GM12878 (cell line): ENCODE measurements around the gene TMC6. TPM values are rescaled to one million over a fixed set of nuclear protein-coding genes. Genes with fewer than 3 reads are reported as not detected.
A peak's percentile ranks its signal among the peaks of the same experiment; 100 is the strongest.

Source experiments
- ATAC-seq: fragments of 200-7000 bp; cut with Tn5 transposase; 3 replicates; pipeline ENCODE4 v1.9.1; 2020; ENCODE audit warnings: mild to moderate bottlenecking, moderate library complexity
- BruUV-seq: library from RNA; stranded (reverse); fragments of 400-500 nt; replicated peaks from 2 replicates; lab custom pipeline; 2021; lab: Mats Ljungman, UMichigan
- CTCF ChIA-PET: fragments of 300-600 bp; sonication (Branson Sonifier 250); formaldehyde crosslinking; extraction: SDS; loops from one replicate; lab custom pipeline; 2021; ENCODE audit warnings: inconsistent platforms; lab: Yijun Ruan, JAX
- POLR2A ChIA-PET: fragments of 350-600 bp; formaldehyde crosslinking; extraction: SDS; loops from one replicate; lab custom pipeline; 2021; ENCODE audit warnings: inconsistent platforms; lab: Charles Lee
- RAD21 ChIA-PET: fragments of 300-600 bp; sonication (Branson Sonifier 250); formaldehyde crosslinking; loops from one replicate; lab custom pipeline; 2023; ENCODE audit warnings: antibody characterized with exemption; ENCODE audit not compliant: unreplicated experiment; lab: Charles Lee
- SMC1A ChIA-PET: fragments of 300-600 bp; sonication (Branson Sonifier 250); formaldehyde crosslinking; loops from one replicate; lab custom pipeline; 2023; ENCODE audit not compliant: unreplicated experiment, uncharacterized antibody; lab: Charles Lee
- DNase-seq: peaks from one replicate; pipeline ENCODE4 v3.0.0-alpha.2; 2011; ENCODE audit warnings: low read depth, low spot score
- FAIRE-seq: peaks from 3 replicates; lab custom pipeline; 2011; peaks lifted over from hg19 to GRCh38; lab: Jason Lieb, UNC
- H2AFZ ChIP-seq: 2 replicates; pipeline ENCODE4 v1.6.0; 2011; ENCODE audit warnings: low read depth, low read length, control low read depth; ENCODE audit not compliant: control insufficient read depth
- H3K27ac ChIP-seq: 2 replicates; pipeline ENCODE4 v1.5.1; 2011; ENCODE audit warnings: control low read depth; ENCODE audit not compliant: control insufficient read depth, insufficient read depth
- H3K27me3 ChIP-seq, 2 experiments: replicated peaks in 1 of 2; 2 replicates each; pipeline versions ENCODE4 v1.6.0 to v1.6.1; 2011; ENCODE audit warnings: low read length in 1 of 2; ENCODE audit not compliant: control insufficient read depth in 2 of 2, insufficient read depth in 2 of 2
- H3K36me3 ChIP-seq, 2 experiments: 2 replicates each; pipeline ENCODE4 v1.5.1; 2011; ENCODE audit warnings: low read length in 1 of 2; ENCODE audit not compliant: control insufficient read depth in 2 of 2, insufficient read depth in 2 of 2
- H3K4me1 ChIP-seq: 2 replicates; pipeline ENCODE4 v1.6.1; 2011; ENCODE audit warnings: mild to moderate bottlenecking, low read length, moderate library complexity, mixed read lengths; ENCODE audit not compliant: control insufficient read depth, insufficient read depth
- H3K4me2 ChIP-seq: 2 replicates; pipeline ENCODE4 v1.6.0; 2011; ENCODE audit warnings: control low read depth; ENCODE audit not compliant: control insufficient read depth, insufficient read depth
- H3K4me3 ChIP-seq: fragments of 200-600 bp; sonication (generic); 2 replicates; pipeline ENCODE4 v1.5.1; 2016
- H3K79me2 ChIP-seq: 2 replicates; pipeline ENCODE4 v1.6.0; 2011; ENCODE audit warnings: low read length; ENCODE audit not compliant: control insufficient read depth, insufficient read depth
- H3K9ac ChIP-seq: 2 replicates; pipeline ENCODE4 v1.8.0; 2011; ENCODE audit warnings: low read length, control low read depth, mixed read lengths; ENCODE audit not compliant: control insufficient read depth, insufficient read depth
- H3K9me3 ChIP-seq: replicated peaks from 3 replicates; pipeline ENCODE4 v1.5.1; 2011; ENCODE audit warnings: mild to moderate bottlenecking, low read length; ENCODE audit not compliant: control insufficient read depth, insufficient read depth
- H4K20me1 ChIP-seq: 2 replicates; pipeline ENCODE4 v1.6.0; 2011; ENCODE audit not compliant: control insufficient read depth, insufficient read depth
- BMI1 ChIP-seq: fragments of 450-650 bp; IDR thresholded peaks from 2 replicates; pipeline ENCODE4 v1.6.1; 2016; ENCODE audit warnings: mild to moderate bottlenecking, moderate library complexity, borderline replicate concordance
- CBFB ChIP-seq: IDR thresholded peaks from 2 replicates; pipeline ENCODE4 v1.6.1; 2016; ENCODE audit warnings: antibody characterized with exemption, low read depth
- CBX5 ChIP-seq: sonication (generic); IDR thresholded peaks from 2 replicates; pipeline ENCODE4 v1.6.1; 2016; ENCODE audit warnings: low read depth, moderate library complexity, mild to moderate bottlenecking, inconsistent platforms
- EP300 ChIP-seq, 2 experiments: fragments of 150-350 bp in 1 of 2; IDR thresholded peaks; 2 replicates each; pipeline ENCODE4 v1.6.1; 2011 to 2012; ENCODE audit warnings: low read depth in 2 of 2, low read length in 2 of 2, borderline replicate concordance in 1 of 2, improper control_type of control experiment in 1 of 2, inconsistent platforms in 1 of 2; ENCODE audit not compliant: control insufficient read depth in 1 of 2
- GABPA ChIP-seq: IDR thresholded peaks from 2 replicates; pipeline ENCODE4 v1.6.1; 2014; ENCODE audit warnings: antibody characterized with exemption, low read depth, mild to moderate bottlenecking, inconsistent platforms
- HDAC6 ChIP-seq: fragments of 200-600 bp; sonication (generic); IDR thresholded peaks from one replicate; pipeline ENCODE4 v1.8.0; 2017; ENCODE audit warnings: antibody characterized with exemption; ENCODE audit not compliant: unreplicated experiment
- IRF4 ChIP-seq: IDR thresholded peaks from 2 replicates; pipeline ENCODE4 v1.6.1; 2011; ENCODE audit warnings: low read depth, low read length
- SREBF1 ChIP-seq: IDR thresholded peaks from 2 replicates; pipeline ENCODE4 v1.6.1; 2012; ENCODE audit warnings: mild to moderate bottlenecking, low read length
- STAT3 ChIP-seq: IDR thresholded peaks from 2 replicates; pipeline ENCODE4 v1.6.1; 2011; ENCODE audit warnings: low read depth, low read length, improper control_type of control experiment
- ZNF384 ChIP-seq: IDR thresholded peaks from 2 replicates; pipeline ENCODE4 v1.6.1; 2012; ENCODE audit warnings: low read depth, mild to moderate bottlenecking, low read length, improper control_type of control experiment, borderline replicate concordance
- whole genome bisulfite sequencing: methylation state at CpG from one replicate; pipeline ENCODE4 v1.1.6; 2016; ENCODE audit warnings: low lambda C conversion rate; ENCODE audit not compliant: insufficient replicate concordance, insufficient coverage; ENCODE audit errors: missing lambda C conversion rate; 5-methylcytosine and 5-hydroxymethylcytosine counted together
- in situ Hi-C: fragments of 300-500 bp; cut with MboI; formaldehyde crosslinking; loops from 9 replicates; pipeline ENCODE4 v1.14.3; 2018; ENCODE audit warnings: mixed read lengths
- intact Hi-C: fragments of 100-400 bp; cut with micrococcal nuclease; formaldehyde crosslinking; loops from one replicate; pipeline ENCODE4 v1.14.2; 2022; ENCODE audit not compliant: unreplicated experiment
- polyA plus RNA-seq, 11 experiments: library from polyadenylated mRNA; depleted of rRNA in 4 of 11; unstranded in 6 of 11; stranded (reverse) in 5 of 11; fragments of >200 nt; fragmentation: Nextera tagmentation in 4 of 11; fragmentation: Illumina TruSeq in 1 of 11; extraction: Ambion mirVana in 4 of 11; extraction: Trizol in 1 of 11; gene quantifications; 1 replicate in 1 of 11; 2 replicates in 10 of 11; pipeline versions ENCODE4 v1.2.1 to v1.2.3, GENCODE V29; 2011 to 2016; ENCODE audit warnings: inconsistent platforms in 2 of 11, missing spikeins in 2 of 11, low read depth in 1 of 11
- total RNA-seq, 4 experiments: library from RNA; depleted of rRNA in 3 of 4; stranded (reverse); fragments of >200 nt in 3 of 4; fragmentation: Illumina TruSeq in 1 of 4; extraction: Trizol in 1 of 4; gene quantifications; 2 replicates each; pipeline versions ENCODE4 v1.2.1 to v1.2.3, GENCODE V29; 2013 to 2021
- TF ChIP-seq, protein P1 (sequence below): fragments of 450-650 bp; formaldehyde crosslinking; IDR thresholded peaks from 2 replicates; pipeline ENCODE4 v1.4.0; 2022; ENCODE audit warnings: mild to moderate bottlenecking, moderate library complexity
- TF ChIP-seq, protein P2 (sequence below): fragments of 450-650 bp; IDR thresholded peaks from 2 replicates; pipeline ENCODE4 v1.6.1; 2017; ENCODE audit warnings: mild to moderate bottlenecking, moderate library complexity

Gene TMC6
- total and polyA plus RNA-seq, 10 of the 15 experiments (the other 5 are each of a cell fraction or from before 2014, with no cell fraction given) = 1.9 to 232 (median 60.6) TPM

- no peak for TF ChIP-seq ZNF384
- no peak for TF ChIP-seq SREBF1
- TF ChIP-seq HDAC6 = no peak
- peak; percentile 66; the same call in 1 of the 2 replicates for TF ChIP-seq BMI1
- peak; percentile 88 to 93; a peak in 3 of 4 replicates for TF ChIP-seq EP300 (IDR thresholded peaks at IDR 0.05; ENCODE audit: borderline replicate concordance in 1 of 2, control insufficient read depth in 1 of 2, low read depth in 2 of 2, low read length in 2 of 2)
- TF ChIP-seq, all 136 proteins: peak for 50
Observed at GRCh38 chr17:78147315-78147998, 18.9 kb upstream of the TMC6 start (continued).

GRCh38 chr17:78146881-78147280, 18.3 kb upstream of the TMC6 start:
- H3K4me1 ChIP-seq = peaks cover 69% of the 10 kb centered on the region
- H3K27ac ChIP-seq = peak overlapping the region; percentile 96
- CTCF ChIA-PET = interaction anchor here (1.1 to 2.3 kb wide), 3 partner anchors 10 to 27 kb away, joined by 3 to 11 read pairs (median 8); no protein-coding TSS in a partner anchor
- H3K4me2 ChIP-seq = peak overlapping the region; percentile 40
- SMC1A ChIA-PET = interaction anchor here (0.6 to 2.2 kb wide), 4 partner anchors 12 to 36 kb away, joined by 3 to 5 read pairs (median 3); no protein-coding TSS in a partner anchor
- no peaks in the 10 kb centered on the region for H3K9me3 ChIP-seq
- H2AFZ ChIP-seq = peak overlapping the region; percentile 31; the same call in 1 of the 2 replicates
- H3K4me3 ChIP-seq = no peak overlapping the region
- WGBS = 53% methylated on average over 6 of the region's 6 CpGs
- H3K9ac ChIP-seq = peak overlapping the region; percentile 77
- peaks cover 2% of the 10 kb centered on the region for H3K79me2 ChIP-seq
- H4K20me1 ChIP-seq = no peaks in the 10 kb centered on the region
- ATAC-seq (0 out of 3 replicates have a peak, but pooled peaks have one; percentile 3), FAIRE-seq (no peak), DNase-seq (no peak)
- in situ Hi-C loops (no loop called here), intact Hi-C loops (no loop called here)
- no peaks in the 10 kb centered on the region for H3K27me3 ChIP-seq
- no TSS peak for BruUV-seq
- POLR2A ChIA-PET = interaction anchor here (0.5 to 2.4 kb wide), 7 partner anchors 8 to 30 kb away, joined by 3 to 11 read pairs (median 4); partner anchors contain the start of gene TMC6
- no peaks in the 10 kb centered on the region; a peak in 1 of 4 replicates for H3K36me3 ChIP-seq
- RAD21 ChIA-PET = interaction anchor here (0.8 to 1.6 kb wide), 2 partner anchors 12 to 30 kb away, joined by 3 to 5 read pairs; no protein-coding TSS in a partner anchor
- TF ChIP-seq, protein P1, sequence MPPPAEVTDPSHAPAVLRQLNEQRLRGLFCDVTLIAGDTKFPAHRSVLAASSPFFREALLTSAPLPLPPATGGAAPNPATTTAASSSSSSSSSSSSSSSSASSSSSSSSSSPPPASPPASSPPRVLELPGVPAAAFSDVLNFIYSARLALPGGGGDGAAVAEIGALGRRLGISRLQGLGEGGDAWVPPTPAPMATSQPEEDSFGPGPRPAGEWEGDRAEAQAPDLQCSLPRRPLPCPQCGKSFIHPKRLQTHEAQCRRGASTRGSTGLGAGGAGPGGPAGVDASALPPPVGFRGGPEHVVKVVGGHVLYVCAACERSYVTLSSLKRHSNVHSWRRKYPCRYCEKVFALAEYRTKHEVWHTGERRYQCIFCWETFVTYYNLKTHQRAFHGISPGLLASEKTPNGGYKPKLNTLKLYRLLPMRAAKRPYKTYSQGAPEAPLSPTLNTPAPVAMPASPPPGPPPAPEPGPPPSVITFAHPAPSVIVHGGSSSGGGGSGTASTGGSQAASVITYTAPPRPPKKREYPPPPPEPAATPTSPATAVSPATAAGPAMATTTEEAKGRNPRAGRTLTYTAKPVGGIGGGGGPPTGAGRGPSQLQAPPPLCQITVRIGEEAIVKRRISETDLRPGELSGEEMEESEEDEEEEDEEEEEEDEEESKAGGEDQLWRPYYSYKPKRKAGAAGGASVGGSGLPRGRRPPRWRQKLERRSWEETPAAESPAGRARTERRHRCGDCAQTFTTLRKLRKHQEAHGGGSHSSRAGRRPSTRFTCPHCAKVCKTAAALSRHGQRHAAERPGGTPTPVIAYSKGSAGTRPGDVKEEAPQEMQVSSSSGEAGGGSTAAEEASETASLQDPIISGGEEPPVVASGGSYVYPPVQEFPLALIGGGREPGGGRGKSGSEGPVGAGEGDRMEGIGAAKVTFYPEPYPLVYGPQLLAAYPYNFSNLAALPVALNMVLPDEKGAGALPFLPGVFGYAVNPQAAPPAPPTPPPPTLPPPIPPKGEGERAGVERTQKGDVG (CRISPR knock-in tag) = 0 out of 2 replicates have a peak, but pooled peaks have one; percentile 29
- TF ChIP-seq CBFB (0 out of 2 replicates have a peak, but pooled peaks have one; percentile 1), GABPA (no peak), CBX5 (no peak), IRF4 (no peak), STAT3 (no peak)
- TF ChIP-seq, protein P2, sequence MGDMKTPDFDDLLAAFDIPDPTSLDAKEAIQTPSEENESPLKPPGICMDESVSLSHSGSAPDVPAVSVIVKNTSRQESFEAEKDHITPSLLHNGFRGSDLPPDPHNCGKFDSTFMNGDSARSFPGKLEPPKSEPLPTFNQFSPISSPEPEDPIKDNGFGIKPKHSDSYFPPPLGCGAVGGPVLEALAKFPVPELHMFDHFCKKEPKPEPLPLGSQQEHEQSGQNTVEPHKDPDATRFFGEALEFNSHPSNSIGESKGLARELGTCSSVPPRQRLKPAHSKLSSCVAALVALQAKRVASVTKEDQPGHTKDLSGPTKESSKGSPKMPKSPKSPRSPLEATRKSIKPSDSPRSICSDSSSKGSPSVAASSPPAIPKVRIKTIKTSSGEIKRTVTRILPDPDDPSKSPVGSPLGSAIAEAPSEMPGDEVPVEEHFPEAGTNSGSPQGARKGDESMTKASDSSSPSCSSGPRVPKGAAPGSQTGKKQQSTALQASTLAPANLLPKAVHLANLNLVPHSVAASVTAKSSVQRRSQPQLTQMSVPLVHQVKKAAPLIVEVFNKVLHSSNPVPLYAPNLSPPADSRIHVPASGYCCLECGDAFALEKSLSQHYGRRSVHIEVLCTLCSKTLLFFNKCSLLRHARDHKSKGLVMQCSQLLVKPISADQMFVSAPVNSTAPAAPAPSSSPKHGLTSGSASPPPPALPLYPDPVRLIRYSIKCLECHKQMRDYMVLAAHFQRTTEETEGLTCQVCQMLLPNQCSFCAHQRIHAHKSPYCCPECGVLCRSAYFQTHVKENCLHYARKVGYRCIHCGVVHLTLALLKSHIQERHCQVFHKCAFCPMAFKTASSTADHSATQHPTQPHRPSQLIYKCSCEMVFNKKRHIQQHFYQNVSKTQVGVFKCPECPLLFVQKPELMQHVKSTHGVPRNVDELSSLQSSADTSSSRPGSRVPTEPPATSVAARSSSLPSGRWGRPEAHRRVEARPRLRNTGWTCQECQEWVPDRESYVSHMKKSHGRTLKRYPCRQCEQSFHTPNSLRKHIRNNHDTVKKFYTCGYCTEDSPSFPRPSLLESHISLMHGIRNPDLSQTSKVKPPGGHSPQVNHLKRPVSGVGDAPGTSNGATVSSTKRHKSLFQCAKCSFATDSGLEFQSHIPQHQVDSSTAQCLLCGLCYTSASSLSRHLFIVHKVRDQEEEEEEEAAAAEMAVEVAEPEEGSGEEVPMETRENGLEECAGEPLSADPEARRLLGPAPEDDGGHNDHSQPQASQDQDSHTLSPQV = peak; percentile 36; the same call in 1 of the 2 replicates
